ENCODE data around the gene TIMM17B. TPM values are rescaled to one million over a fixed set of nuclear protein-coding genes. Genes with fewer than 3 reads are reported as not detected.
"Not testable (repeated sequence)": the region's sequence is repeated elsewhere in the genome, so short reads cannot be mapped to it uniquely, and the experiment has no call there.

TIMM17B gene
- polyA plus RNA-seq, 4 donors: 24.8 to 57.6 (median 34.0) TPM

- DNase-seq (ENCODE audit: low read depth in 4 of 4, low spot score in 3 of 4): peak in 1 of 4 donors; percentile 63
Measured at GRCh38 chrX:48897157-48897624, 377 bp downstream of the TIMM17B start.

- no peak for DNase-seq (ENCODE audit: low read depth in 4 of 4, low spot score in 3 of 4)
Measured at GRCh38 chrX:48896611-48897011, 957 bp downstream of the TIMM17B start.

DNA sequence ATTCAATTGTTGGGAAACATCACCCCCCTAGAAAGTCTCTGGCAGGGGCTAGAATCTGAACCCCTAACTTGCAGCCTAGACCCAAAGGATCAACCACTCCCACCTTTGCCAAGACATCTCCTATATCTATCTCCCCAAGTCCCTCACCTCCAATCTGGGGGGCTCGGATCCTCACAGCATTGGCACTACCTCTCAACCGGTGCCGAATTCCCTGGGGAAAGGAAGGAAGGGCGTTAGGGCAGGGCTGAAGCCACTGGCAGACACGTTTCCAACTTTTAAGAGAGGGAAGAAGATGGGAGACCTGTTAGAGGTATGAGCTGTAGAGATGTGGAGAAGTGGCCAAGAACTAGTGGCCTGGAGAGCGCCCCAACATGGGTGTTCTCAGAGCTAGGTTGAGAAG lies 2.7 kb downstream of the TIMM17B start:
- DNase-seq (ENCODE audit: low read depth in 4 of 4, low spot score in 3 of 4): no peak

DNA sequence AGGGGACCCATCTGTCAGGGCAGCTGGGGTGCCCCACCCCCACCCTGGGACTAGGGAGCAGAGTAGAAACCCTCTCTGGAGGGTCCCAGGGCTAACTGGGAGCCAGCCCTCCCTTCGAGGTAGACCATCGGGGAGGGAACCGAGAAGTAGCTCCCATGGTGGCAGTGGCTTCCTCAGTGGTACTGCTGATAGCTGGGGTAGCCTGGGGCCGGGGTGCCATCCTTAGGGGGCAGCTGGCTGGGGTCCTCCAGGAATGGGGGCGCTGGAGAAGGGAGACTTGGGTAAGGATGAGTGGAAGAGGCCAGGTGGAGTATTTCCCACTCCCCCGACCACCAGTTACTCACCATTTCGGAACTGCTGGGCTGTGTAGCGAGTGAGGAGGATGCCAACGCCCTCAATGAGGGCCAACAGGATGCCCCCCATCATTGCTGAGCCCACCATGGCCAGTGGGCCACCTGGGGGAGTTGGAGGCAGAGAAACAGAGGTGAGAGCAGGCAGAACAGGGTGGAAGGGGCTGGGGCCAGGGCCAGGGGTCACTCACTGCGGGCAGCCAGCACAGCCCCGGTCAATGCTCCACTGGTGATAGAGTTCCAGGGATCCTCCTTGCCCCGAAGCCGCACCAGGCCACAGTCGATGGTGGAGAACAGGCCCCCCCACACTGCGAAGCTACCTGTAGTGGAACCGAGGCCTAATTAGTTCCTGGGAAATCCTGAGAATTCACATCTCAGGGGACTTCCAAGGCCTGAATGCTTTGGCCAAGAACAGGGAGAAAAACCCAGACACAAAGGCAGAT lies 3.8 kb downstream of the TIMM17B start:
- DNase-seq (ENCODE audit: low read depth in 4 of 4, low spot score in 3 of 4): no peak

GRCh38 chrX:48892896-48893295 lies 4.7 kb downstream of the TIMM17B start:
- no peak for DNase-seq (ENCODE audit: low read depth in 4 of 4, low spot score in 3 of 4)

DNA sequence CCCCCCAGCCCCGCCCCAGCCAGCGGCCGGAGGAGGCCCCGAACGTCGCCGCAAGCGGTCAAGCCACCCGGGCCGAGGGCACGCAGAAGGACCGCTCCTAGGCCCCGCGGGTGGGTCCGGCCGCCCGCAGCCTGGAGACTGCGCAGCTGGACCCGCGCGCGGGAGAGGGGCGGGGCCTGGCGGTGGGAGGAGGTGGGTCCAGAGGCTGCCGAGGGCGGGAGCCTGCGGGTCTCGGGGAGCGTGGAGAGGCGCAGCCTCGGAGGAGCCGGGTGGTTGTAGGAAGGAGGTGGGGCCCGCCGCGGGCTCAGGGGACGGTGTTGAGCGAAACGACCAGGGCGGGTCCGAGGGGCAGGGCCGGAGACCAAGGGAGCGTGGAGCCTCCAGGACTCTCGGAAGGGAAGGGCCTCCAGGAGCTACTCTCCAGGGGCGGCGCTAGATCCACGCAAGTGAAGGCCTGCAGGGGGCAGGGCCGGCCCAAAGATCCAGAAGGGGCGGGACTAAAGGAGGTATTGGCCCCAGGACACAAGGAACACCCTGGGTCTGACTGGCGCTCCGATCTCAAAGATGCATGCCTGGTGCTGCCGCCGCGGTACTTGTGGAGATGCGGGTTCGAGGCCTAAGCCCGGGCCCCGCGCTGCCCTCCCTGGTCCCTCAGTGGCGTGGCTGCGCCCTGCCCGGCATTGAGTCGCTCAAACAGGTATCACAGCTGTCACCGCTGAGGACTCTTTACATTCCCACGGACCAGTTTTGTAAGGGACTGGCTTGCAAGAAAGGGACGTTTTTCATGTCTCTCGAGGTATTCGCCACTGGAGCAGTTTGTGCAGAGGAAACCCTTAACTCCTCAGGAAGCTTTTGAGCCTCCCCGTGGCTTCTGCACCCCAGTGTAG lies 5.9 kb downstream of the TIMM17B start:
- peak in 2 of 4 donors; percentile 45 to 60 for DNase-seq (ENCODE audit: low read depth in 4 of 4, low spot score in 3 of 4)

GRCh38 chrX:48890934-48891401 lies 6.6 kb downstream of the TIMM17B start:
- DNase-seq (ENCODE audit: low read depth in 4 of 4, low spot score in 3 of 4): no peak

DNA sequence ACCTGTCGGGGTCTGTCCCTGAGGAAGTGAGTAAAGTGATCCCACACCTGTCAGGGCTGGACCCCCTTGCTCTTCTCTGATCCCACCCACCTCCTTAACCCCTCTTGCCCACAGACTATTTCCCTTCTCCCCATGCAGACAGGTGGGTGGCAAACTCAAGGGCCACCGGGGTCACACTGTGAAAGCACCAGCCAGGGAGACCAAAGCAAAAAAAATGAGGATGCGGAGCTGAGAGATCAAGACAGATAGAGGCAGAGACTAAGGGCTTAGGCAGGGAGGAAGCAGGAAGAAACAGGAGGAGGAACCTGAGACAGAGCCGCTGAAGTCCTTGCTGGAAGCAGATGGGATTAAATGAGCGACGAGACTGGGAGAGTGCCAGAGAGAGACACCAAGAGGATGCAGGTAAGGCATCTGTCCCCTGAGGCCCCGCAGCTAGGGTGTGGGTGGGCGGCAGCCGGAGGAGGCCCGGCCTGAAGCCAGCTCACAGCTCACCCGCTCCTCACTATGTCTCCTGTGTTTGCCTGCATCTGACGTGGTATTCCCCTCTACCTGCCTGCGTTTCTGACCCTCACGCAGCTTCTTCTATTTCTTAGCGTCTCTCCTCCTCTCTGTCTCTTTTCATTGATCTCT lies 7.2 kb downstream of the TIMM17B start:
- DNase-seq (ENCODE audit: low read depth in 4 of 4, low spot score in 3 of 4): no peak

DNA sequence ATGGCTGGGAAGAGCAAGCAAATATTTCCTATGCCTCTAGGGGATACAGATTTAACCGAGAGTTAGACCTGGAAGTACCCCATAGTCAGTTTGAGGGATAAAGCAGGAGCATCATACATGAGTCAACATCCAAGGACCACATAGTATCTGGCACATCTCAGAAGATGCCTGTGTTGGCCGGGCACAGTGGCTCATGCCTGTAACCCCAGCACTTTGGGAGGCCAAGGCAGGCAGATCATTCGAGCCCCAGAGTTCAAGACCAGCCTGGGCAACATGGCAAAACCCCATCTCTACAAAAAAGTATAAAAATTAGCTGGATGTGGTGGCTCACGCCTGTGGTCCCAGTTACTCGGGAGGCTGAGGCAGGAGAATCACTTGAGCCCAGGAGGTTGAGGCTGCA lies 11.0 kb downstream of the TIMM17B start:
- DNase-seq (ENCODE audit: low read depth in 4 of 4, low spot score in 3 of 4): not testable (repeated sequence)

GRCh38 chrX:48883729-48884128 lies 13.8 kb downstream of the TIMM17B start:
- no peak for DNase-seq (ENCODE audit: low read depth in 4 of 4, low spot score in 3 of 4)

GRCh38 chrX:48876944-48877343 lies 20.6 kb downstream of the TIMM17B start:
- not testable (repeated sequence) for DNase-seq (ENCODE audit: low read depth in 4 of 4, low spot score in 3 of 4)

- not testable (repeated sequence) for DNase-seq (ENCODE audit: low read depth in 4 of 4, low spot score in 3 of 4)
Measured at GRCh38 chrX:48872017-48872416, 25.6 kb downstream of the TIMM17B start.

DNA sequence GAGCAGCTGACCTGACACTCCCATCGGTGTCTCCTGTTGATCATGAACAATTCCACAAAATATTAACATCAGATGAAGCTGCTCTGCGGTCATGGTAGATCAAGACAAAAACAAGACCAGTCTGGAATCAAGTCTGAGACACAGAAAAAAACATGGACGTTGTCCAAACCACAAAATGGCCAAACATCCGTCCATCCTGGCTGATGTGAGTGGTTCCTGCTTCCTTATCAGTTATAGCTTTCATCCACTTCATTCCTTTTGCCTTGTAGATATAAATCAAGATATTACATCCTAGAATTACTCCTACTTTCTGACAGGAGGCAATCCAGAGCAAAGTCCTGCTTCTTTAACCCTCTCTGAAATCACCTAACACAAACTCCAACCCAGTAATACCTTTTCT lies 33.4 kb downstream of the TIMM17B start:
- DNase-seq (ENCODE audit: low read depth in 4 of 4, low spot score in 3 of 4): no peak

GRCh38 chrX:48854898-48855297 lies 42.7 kb downstream of the TIMM17B start:
- DNase-seq (ENCODE audit: low read depth in 4 of 4, low spot score in 3 of 4): no peak

DNA sequence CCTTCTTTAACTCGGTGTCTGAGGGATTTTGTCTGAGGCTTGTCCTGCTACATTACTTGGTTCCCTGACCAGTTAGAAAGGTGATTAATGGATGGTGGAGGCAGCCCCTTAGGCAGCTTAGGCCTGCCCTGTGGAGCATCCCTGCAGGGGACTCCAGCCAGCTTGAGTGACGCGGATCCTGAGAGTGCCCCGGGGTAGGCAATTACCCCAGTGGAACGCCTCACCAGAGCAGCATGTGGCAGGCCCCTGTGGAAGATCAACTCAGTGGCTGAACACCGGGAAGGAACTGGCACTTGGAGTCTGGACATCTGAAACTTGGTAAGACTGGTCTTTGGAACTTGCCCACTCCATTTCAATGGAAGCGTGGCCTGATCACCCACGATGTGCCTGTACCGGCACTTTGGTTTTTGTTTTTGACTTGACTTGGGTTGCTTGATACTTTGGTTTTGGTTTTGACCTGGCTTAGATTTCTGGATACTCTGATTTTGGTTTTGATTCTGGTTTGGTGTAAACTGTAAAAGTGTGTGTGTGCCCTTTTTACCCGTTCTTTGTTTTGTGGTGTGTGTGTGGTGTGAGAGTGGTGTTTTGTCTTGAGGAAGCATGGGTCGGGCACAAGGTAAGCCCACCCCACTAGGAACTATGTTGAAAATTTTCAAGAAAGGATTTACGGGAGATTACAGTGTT lies 43.3 kb downstream of the TIMM17B start:
- not testable (repeated sequence) for DNase-seq (ENCODE audit: low read depth in 4 of 4, low spot score in 3 of 4)

GRCh38 chrX:48853494-48853893 lies 44.1 kb downstream of the TIMM17B start:
- DNase-seq (ENCODE audit: low read depth in 4 of 4, low spot score in 3 of 4): not testable (repeated sequence)

DNA sequence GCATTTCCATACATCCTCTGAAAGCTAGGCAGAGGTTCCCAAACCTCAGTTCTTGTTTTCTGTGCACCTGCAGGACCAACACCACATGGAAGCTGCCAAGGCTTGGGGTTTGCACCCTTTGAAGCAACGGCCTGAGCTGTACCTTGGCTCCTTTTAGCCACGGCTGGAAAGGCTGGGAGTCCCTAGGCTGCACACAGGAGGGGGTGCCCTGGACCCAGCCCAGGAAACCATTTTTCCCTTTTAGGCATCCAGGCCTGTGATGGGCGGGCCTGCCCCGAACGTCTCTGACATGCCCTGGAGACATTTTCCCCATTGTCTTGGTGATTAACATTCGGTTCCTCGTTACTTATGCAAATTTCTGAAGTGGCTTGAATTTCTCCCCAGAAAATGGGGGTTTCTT lies 44.7 kb downstream of the TIMM17B start:
- no peak for DNase-seq (ENCODE audit: low read depth in 4 of 4, low spot score in 3 of 4)

DNA sequence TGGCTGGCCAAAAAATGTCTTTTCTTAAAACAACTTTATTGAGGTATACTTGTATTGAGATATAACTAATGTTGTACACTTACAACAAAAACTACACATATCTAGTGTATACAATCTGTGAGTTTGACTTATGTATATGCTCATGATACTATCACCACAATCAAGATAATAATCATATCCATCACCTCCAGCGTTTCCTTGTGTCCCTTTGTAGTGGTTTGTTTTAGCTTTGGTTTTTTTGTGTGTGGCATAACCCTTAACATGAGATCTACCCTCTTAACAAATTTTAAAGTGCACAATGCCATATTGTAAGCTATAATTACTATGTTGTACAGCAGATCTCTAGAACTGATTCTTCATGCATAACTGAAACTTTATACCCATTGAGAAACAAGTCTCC lies 48.7 kb downstream of the TIMM17B start:
- no peak for DNase-seq (ENCODE audit: low read depth in 4 of 4, low spot score in 3 of 4)

All from left renal pelvis (tissue), 4 donors.